ENCODE results near the gene AFF3.
"Not testable (repeated sequence)": the region's sequence is repeated elsewhere in the genome, so short reads cannot be mapped to it uniquely, and the experiment has no call there.

Gene AFF3

GRCh38 chr2:100085744-100086143, 56.6 kb downstream of the AFF3 start:
- in situ Hi-C loops (cut with HindIII; ENCODE audit: low pct_ligation_motif_present, low pct_unique_long_range_greater_than_20kb, low sequenced_read_pairs): not testable (repeated sequence)

DNA sequence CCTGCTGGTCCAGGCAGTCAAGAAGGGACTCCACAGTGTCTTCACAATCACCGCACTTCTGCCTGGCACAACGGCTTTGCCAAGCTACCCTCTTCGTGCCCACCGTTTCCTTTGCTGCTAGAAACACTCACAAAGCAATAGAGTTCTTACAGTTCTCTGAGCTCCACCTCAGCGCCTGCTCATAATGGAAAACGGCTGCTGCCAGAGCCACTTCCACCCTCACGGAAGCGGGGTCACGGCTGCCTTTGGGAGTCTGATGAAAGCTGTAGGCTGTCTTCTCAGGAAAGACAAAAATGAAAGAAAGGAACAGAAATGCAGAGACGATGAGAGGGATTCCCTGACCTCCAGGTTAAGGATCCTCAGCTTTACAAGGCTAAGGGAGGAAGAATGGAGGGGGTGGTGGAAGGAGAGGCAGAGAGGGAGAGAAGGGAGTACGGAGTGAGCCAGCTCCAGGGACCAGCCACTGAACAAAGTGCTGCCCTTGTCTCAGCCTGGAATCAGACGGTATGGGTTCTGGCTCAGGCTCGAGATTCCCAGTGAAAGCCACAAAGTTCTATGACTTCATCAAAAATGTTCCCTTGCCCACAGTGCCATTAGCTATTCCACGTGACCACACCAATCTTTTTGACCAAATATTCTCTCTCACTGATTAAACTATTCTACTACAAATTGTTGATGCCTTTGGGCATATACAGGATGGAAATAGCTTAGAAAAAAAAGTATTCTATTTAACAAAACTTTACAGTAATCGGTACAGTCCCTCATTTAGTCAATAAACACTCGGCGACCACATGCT, 58.8 kb downstream of the AFF3 start:
- in situ Hi-C loops (cut with HindIII; ENCODE audit: low pct_ligation_motif_present, low pct_unique_long_range_greater_than_20kb, low sequenced_read_pairs); DNase-seq: not testable (repeated sequence)

More at GRCh38 chr2:100085744-100086143, 56.6 kb downstream of the AFF3 start:
- not testable (repeated sequence) for DNase-seq

DNA sequence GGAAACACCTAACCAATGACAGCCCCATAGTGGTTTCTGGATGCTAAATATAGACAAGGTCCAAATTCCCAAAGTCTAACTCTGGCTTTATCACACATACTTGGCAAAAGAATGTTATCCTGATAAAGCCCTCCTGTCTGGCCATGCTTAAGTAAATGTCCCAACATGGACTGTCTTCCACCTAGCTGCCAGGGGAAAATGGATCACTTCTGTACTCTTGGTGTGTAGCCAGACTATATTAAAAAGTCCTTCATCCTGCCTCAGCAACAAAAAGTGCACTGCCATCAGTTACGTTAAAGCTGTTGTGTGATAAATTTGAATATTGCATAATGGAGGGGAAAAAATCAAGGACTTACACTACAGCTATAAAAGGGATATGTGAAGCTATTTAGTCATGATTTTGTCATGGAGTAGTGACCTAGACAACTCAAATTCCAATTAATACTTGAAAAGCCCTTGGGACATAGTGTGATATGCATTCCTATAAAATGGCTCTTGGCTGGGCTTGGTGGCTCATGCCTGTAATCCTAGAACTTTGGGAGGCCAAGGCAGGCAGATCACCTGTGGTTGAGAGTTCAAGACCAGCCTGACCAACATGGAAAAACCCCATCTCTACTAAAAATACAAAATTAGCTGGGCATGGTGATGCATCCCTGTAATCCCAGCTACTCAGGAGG, 60.0 kb downstream of the AFF3 start:
- in situ Hi-C loops (cut with HindIII; ENCODE audit: low pct_ligation_motif_present, low pct_unique_long_range_greater_than_20kb, low sequenced_read_pairs); DNase-seq: not testable (repeated sequence)

GRCh38 chr2:100077935-100078334, 64.5 kb downstream of the AFF3 start:
- in situ Hi-C loops (cut with HindIII; ENCODE audit: low pct_ligation_motif_present, low pct_unique_long_range_greater_than_20kb, low sequenced_read_pairs): no loop called here
- no peak for DNase-seq

- in situ Hi-C loops (cut with HindIII; ENCODE audit: low pct_ligation_motif_present, low pct_unique_long_range_greater_than_20kb, low sequenced_read_pairs): no loop called here
- no peak for DNase-seq
Observed at GRCh38 chr2:100077456-100077855, 64.9 kb downstream of the AFF3 start.

GRCh38 chr2:100075532-100075931, 66.9 kb downstream of the AFF3 start:
- DNase-seq: no peak
- in situ Hi-C loops (cut with HindIII; ENCODE audit: low pct_ligation_motif_present, low pct_unique_long_range_greater_than_20kb, low sequenced_read_pairs): no loop called here

DNA sequence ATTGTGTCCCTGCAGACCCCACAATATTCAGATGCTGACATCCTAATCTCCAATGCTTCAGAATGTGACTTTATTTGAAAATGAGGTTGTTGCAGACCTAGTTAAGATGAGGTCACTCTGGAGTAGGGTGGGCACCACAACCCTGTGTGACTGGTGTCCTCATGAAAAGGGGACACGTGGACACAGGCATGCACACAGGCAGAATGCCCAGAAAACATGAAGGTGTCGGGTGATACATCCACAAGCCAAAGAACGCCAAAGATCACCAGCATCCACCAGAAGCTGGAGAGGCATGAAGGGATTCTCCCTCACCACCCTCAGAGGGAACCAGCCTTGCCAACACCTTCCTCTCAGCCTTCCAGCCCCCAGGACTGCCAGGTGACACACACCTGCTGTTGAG, 69.3 kb downstream of the AFF3 start:
- in situ Hi-C loops (cut with HindIII; ENCODE audit: low pct_ligation_motif_present, low pct_unique_long_range_greater_than_20kb, low sequenced_read_pairs): no loop called here
- DNase-seq: no peak

GRCh38 chr2:100072503-100072902, 69.9 kb downstream of the AFF3 start:
- in situ Hi-C loops (cut with HindIII; ENCODE audit: low pct_ligation_motif_present, low pct_unique_long_range_greater_than_20kb, low sequenced_read_pairs): no loop called here
- no peak for DNase-seq

DNA sequence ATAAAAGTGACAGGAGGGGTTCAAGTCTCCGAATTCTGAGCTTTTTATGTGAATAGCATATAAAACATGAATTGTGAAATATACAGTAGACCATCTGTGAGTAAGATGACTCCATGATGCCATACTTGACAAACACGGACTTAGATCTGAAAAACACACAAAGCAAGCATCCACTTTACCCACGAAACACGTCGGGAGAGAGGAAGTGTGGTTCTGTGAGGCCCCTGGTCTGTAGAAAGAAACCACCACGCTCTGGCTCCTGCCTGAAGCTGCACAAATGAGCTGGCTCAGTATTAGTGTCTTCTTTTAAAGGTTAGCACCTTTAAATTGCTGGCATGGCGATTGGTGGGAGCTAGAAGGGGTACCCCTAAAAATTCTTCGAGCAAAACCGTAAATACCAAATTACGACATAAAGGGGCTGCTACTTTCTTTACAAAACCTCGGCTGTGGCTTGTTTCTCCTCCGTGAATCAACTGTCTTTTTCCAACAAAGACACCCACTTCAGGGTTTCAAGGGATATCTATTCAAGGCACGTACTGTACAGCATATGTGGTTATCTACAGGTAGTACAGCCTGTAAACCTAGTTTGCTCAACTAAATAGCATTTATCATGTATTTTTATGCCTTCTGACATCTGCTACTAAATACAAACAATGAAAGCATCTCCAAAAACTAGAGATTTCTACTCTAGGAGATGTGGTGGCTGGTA, 70.9 kb downstream of the AFF3 start:
- DNase-seq: no peak
- in situ Hi-C loops (cut with HindIII; ENCODE audit: low pct_ligation_motif_present, low pct_unique_long_range_greater_than_20kb, low sequenced_read_pairs): no loop called here

GRCh38 chr2:100070078-100070477, 72.3 kb downstream of the AFF3 start:
- in situ Hi-C loops (cut with HindIII; ENCODE audit: low pct_ligation_motif_present, low pct_unique_long_range_greater_than_20kb, low sequenced_read_pairs): no loop called here
- no peak for DNase-seq

- in situ Hi-C loops (cut with HindIII; ENCODE audit: low pct_ligation_motif_present, low pct_unique_long_range_greater_than_20kb, low sequenced_read_pairs): no loop called here
- DNase-seq: no peak
Observed at GRCh38 chr2:100068395-100068794, 74.0 kb downstream of the AFF3 start.

GRCh38 chr2:100067784-100068183, 74.6 kb downstream of the AFF3 start:
- no peak for DNase-seq
- in situ Hi-C loops (cut with HindIII; ENCODE audit: low pct_ligation_motif_present, low pct_unique_long_range_greater_than_20kb, low sequenced_read_pairs): no loop called here

DNA sequence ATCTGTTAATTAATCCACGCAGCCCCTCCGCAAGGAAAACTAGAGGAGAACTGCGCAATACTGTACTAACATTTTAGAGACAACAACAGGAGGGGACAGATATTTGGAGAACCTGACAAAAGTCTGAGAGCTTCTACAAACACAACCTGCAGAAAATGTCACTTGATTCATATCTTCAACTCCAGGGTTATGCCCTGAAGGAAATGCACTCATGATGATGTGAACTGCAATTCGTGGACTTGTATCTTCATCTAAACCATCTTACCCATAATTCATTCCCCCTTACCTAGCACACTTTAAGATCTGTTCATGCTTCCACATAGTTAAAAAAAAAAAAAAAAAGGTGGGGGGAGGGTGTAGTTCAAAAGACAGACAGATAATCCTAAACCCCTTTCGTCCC, 75.5 kb downstream of the AFF3 start:
- in situ Hi-C loops (cut with HindIII; ENCODE audit: low pct_ligation_motif_present, low pct_unique_long_range_greater_than_20kb, low sequenced_read_pairs): no loop called here

GRCh38 chr2:100066246-100066645, 76.1 kb downstream of the AFF3 start:
- in situ Hi-C loops (cut with HindIII; ENCODE audit: low pct_ligation_motif_present, low pct_unique_long_range_greater_than_20kb, low sequenced_read_pairs): no loop called here
- DNase-seq: no peak

More for the DNA sequence above, 75.5 kb downstream of the AFF3 start:
- no peak for DNase-seq

DNA sequence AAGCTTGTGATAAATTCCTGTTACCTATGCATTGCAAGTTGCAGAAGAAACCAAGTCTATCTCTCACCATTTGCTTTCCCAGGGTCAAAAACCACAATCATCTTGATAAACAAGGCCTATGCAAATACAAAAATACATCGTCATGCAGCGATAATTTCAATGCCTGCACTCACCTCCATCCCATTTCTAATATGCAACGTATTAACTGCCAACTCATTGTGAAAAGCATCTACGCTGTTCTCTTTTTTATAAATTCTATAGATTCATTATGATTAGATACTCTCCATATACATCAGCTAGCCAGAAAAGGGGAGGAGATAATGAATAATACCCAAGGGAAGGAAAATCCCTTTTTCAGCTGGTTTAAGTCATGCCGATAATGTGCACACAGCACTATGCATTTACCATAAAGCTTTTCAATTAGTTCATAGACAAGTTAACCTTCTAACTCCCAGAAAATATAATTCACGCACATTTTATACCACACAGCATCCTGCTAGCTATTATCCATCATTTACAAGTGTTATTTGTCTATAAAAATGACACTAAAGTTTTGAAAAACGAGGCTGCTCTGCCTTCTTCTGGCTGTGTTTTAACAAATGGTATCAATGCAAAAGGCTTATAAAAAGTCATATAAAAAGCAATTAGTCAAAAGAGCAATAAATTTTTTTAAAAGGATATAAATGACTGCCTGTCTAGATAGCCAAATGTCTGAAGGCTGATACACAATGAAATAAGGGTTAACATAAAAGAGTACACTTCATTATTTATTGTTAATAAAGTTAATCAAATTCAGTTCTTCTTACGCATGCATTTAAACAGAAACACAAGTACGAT, 77.6 kb downstream of the AFF3 start:
- DNase-seq: no peak
- in situ Hi-C loops (cut with HindIII; ENCODE audit: low pct_ligation_motif_present, low pct_unique_long_range_greater_than_20kb, low sequenced_read_pairs): no loop called here

DNA sequence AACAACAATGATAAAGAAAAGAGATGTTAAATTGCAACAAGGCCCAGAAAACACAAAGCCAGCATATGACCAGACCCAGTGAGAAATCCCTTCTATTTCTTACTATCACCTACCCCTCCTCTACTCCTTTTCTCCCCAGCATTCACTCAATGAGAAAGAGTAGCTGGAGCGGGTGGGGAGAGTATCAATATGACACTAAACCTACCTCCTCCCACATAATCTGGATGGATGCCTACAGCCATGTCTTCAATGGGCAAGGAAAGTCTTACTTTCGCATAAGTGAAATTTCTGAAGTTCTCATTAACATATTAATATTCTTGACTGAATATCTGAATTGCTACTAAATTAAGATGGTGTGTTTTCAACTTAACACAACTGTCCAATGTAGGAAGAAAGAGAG, 78.2 kb downstream of the AFF3 start:
- no peak for DNase-seq
- in situ Hi-C loops (cut with HindIII; ENCODE audit: low pct_ligation_motif_present, low pct_unique_long_range_greater_than_20kb, low sequenced_read_pairs): no loop called here

- no peak for DNase-seq
- in situ Hi-C loops (cut with HindIII; ENCODE audit: low pct_ligation_motif_present, low pct_unique_long_range_greater_than_20kb, low sequenced_read_pairs): no loop called here
Observed at GRCh38 chr2:100063459-100063953, 78.9 kb downstream of the AFF3 start.

GRCh38 chr2:100062336-100062735, 80.1 kb downstream of the AFF3 start:
- in situ Hi-C loops (cut with HindIII; ENCODE audit: low pct_ligation_motif_present, low pct_unique_long_range_greater_than_20kb, low sequenced_read_pairs): no loop called here
- DNase-seq: no peak

Data from ACHN (cell line).